Measurements from ENCODE around the gene B3GALT4. TPM values are rescaled to one million over a fixed set of nuclear protein-coding genes. Genes with fewer than 3 reads are reported as not detected.
A peak's percentile ranks its signal among the peaks of the same experiment; 100 is the strongest.

Gene B3GALT4
- total RNA-seq, 1 donor from 2014 or later = 15.9 TPM

GRCh38 chr6:33249732-33250630 lies 26.9 kb upstream of the B3GALT4 start:
- intact Hi-C loops (cut with DNase I) = loop anchor here (1.0 to 5.0 kb wide), 7 partner anchors 21 to 408 kb away; partner anchors contain the start of genes PSMB8, RING1, RXRB and SLC39A7

DNA sequence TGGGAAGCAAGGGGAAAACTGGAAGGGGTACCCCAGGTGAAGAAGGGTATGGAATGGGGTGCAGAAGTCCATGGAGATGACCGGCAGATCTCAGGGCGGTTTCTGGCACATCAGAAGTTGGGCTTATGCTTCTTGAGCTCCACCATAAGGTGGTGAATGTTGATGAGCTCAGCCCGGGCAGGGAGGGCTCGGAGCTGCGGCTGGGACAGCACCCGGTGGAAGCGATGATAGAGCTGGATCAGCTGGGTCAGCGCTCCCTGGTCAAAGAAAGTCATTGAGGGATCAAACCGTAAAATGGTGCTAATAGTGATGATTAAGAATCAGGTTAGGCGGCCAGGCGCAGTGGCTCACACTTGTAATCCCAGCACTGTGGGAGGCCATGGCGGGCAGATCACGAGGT lies 26.2 kb upstream of the B3GALT4 start:
- Histone ChIP-seq H3K27me3 (no peaks in the 10 kb centered on the region), H3K9me3 (no peaks in the 10 kb centered on the region), H3K36me3 (peaks cover 0 to 7% of the 10 kb centered on the region in 2 donors), H3K4me3 (peak overlapping the region; percentile 69), H3K4me1 (peaks cover 4 to 23% of the 10 kb centered on the region in 2 donors), H3K27ac (peak overlapping the region; percentile 93 to 94)
- intact Hi-C loops (cut with DNase I) = no loop called here
- no peak for TF ChIP-seq CTCF (IDR thresholded peaks at IDR 0.05)
- peak in 1 of 2 donors; percentile 58 for DNase-seq (ENCODE audit: low spot score in 2 of 2)

More at GRCh38 chr6:33249732-33250630, 26.9 kb upstream of the B3GALT4 start:
- Histone ChIP-seq H3K4me1 (peaks cover 4 to 23% of the 10 kb centered on the region in 2 donors), H3K27ac (peak overlapping the region; percentile 93 to 94), H3K4me3 (peak overlapping the region; percentile 69), H3K36me3 (peaks cover 0 to 7% of the 10 kb centered on the region in 2 donors), H3K27me3 (no peaks in the 10 kb centered on the region), H3K9me3 (no peaks in the 10 kb centered on the region)
- peak in 1 of 2 donors; percentile 62 for DNase-seq (ENCODE audit: low spot score in 2 of 2)
- TF ChIP-seq CTCF (IDR thresholded peaks at IDR 0.05) = no peak

DNA sequence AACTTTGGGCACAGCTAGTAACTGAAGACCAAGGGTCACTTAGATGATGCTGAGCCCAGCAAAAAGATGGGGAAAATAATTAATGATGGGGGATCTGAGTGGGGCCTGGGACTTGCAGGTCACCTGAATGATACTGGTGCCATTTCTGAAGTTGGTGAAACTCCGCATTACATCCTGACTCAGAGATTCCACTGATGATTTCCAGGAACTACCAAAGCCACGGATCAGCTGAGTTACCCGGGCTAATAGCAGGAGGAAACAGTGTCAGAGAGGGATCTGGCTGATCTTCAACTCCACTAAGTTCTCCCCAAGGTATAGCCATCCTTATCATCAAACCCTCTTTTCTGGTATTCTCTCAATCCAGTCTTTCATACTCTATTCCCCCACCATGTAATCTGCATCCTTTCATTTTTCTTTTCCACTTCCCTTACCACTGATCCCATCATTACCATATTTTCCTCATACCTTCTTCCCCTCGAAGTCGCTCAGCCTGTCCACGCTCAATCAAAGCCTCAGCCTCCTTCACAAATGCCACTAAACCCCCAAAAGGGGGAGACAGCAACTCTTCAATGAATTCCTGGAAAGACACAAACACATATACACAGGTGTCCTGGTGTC lies 25.4 kb upstream of the B3GALT4 start:
- no peaks in the 10 kb centered on the region for H3K9me3 ChIP-seq
- peak in 1 of 2 donors; percentile 4 for DNase-seq (ENCODE audit: low spot score in 2 of 2)
- no peak overlapping the region for H3K27ac ChIP-seq
- TF ChIP-seq CTCF (IDR thresholded peaks at IDR 0.05) = no peak
- H3K4me3 ChIP-seq = no peak overlapping the region
- intact Hi-C loops (cut with DNase I) = no loop called here
- H3K4me1 ChIP-seq = peaks cover 4 to 23% of the 10 kb centered on the region in 2 donors
- no peaks in the 10 kb centered on the region for H3K27me3 ChIP-seq
- H3K36me3 ChIP-seq = peaks cover 0 to 7% of the 10 kb centered on the region in 2 donors

DNA sequence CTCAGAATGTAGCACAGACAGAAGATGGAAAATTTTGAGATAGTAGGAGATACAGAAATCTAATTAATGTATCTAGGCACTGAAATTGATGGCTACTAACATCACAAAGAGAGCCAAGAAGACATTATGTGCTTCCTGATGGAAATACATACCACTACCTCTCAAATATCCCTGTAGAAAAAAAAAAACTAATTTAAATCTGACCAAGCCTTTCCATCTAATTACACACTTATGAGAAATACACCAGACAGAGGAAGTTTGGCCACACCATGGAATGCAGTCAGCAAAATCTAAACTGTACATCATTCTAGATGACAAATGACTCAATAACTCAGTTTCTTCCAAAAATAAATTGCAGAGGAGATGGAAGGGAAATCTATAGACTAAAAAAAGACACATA lies 24.2 kb upstream of the B3GALT4 start:
- intact Hi-C loops (cut with DNase I) = no loop called here
- DNase-seq (ENCODE audit: low spot score in 2 of 2) = no peak
- H3K36me3 ChIP-seq = peaks cover 4 to 17% of the 10 kb centered on the region in 2 donors
- H3K27ac ChIP-seq = no peak overlapping the region
- no peaks in the 10 kb centered on the region for H3K27me3 ChIP-seq
- no peak overlapping the region for H3K4me3 ChIP-seq
- no peaks in the 10 kb centered on the region for H3K9me3 ChIP-seq
- peaks cover 4 to 23% of the 10 kb centered on the region in 2 donors for H3K4me1 ChIP-seq
- no peak for TF ChIP-seq CTCF (IDR thresholded peaks at IDR 0.05)

DNA sequence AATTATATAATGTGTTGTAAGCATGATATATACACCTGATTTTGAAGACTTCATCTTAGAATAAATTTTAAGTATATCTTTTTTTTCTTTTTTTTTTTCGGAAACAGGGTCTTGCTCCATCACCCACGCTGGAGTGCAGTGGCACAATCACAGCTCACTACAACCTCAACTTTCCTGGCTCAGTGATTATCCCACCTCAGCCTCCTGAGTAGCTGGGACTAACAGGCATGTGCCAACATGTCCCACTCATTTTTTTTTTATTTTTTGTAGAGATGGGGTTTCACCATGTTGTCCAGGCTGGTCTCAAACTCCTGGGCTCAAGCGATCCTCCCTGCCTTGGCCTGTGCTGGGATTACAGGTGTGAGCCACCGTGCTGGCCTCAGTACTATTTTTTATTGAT lies 22.3 kb upstream of the B3GALT4 start:
- DNase-seq (ENCODE audit: low spot score in 2 of 2) = no peak
- TF ChIP-seq CTCF (IDR thresholded peaks at IDR 0.05) = no peak
- peaks cover 6 to 23% of the 10 kb centered on the region in 2 donors for H3K36me3 ChIP-seq
- H3K27me3 ChIP-seq = no peaks in the 10 kb centered on the region
- peaks cover 4 to 12% of the 10 kb centered on the region in 2 donors for H3K4me1 ChIP-seq
- no peak overlapping the region for H3K27ac ChIP-seq
- intact Hi-C loops (cut with DNase I) = no loop called here
- H3K9me3 ChIP-seq = no peaks in the 10 kb centered on the region
- no peak overlapping the region for H3K4me3 ChIP-seq

Data from ascending aorta (tissue), 2 donors.